Measurements from ENCODE around the gene PRIM2.

DNA sequence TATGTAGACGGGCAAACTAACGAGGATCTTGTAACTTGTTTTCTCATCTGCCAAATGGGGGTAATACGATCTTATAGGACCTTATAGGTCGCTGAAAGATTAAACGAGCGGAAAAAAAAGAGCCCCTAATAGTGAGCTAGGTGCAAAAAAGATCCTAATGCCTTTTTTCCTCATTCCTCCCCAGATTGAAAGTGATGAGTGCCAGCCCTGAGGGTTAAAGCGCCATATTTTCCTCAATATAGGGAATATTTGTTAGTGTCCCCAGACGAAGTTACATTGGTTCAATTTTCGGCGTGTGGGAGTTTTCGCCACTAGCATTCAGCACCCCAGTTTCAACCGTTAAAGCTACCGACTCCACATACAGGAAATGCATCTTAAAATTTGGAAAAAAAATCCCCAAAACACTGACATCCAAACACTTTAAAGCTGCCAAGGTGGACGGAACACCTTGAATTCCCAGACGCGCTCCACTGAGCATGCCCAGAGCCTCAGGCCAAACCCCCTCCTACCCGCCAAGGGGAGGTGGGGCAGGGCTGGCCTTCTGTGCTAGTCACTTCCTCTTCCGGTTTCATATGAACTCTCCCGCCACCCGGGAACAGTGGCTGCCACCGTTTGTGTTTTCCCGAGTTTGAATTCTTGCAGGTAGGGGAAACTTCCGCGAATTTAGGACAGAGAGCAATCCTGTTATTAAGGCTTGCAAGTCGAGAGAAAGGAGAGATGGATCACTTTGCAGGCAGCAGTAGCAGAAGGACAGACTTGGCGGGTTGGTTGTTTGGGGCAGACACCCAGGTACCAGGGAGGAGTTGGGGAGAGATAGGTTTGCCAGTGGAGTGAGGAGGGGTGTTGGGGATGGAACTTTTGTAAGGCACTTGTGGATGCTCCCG, at the start of gene PRIM2:
- TF ChIP-seq, protein P1, sequence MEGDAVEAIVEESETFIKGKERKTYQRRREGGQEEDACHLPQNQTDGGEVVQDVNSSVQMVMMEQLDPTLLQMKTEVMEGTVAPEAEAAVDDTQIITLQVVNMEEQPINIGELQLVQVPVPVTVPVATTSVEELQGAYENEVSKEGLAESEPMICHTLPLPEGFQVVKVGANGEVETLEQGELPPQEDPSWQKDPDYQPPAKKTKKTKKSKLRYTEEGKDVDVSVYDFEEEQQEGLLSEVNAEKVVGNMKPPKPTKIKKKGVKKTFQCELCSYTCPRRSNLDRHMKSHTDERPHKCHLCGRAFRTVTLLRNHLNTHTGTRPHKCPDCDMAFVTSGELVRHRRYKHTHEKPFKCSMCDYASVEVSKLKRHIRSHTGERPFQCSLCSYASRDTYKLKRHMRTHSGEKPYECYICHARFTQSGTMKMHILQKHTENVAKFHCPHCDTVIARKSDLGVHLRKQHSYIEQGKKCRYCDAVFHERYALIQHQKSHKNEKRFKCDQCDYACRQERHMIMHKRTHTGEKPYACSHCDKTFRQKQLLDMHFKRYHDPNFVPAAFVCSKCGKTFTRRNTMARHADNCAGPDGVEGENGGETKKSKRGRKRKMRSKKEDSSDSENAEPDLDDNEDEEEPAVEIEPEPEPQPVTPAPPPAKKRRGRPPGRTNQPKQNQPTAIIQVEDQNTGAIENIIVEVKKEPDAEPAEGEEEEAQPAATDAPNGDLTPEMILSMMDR (IDR thresholded peaks at IDR 0.05): peak in 2 of 4 experiments; percentile 12 to 28
- TF ChIP-seq POLR2AphosphoS5 (IDR thresholded peaks at IDR 0.05) (peak; percentile 94), POLR2A (IDR thresholded peaks at IDR 0.05) (peak; percentile 28)

Measured in prostate gland (tissue), 2 donors.